OCI-LY1 (cell line): ENCODE measurements around the gene GOSR2.

Experiments used
- EZH2 ChIP-seq: fragments of 200-600 bp; sonication (generic), shearing (Covaris generic); IDR thresholded peaks from 2 replicates; pipeline ENCODE4 v1.8.0; 2017; ENCODE audit warnings: borderline replicate concordance, mixed run types, mild to moderate bottlenecking, antibody characterized with exemption, low read length, moderate library complexity, mixed read lengths
- TF ChIP-seq, protein P1 (sequence below): fragments of 200-600 bp; sonication (generic), shearing (Covaris generic); IDR thresholded peaks from 2 replicates; pipeline ENCODE4 v1.5.1; 2017; ENCODE audit warnings: mild to moderate bottlenecking, antibody characterized with exemption, low read length, moderate library complexity, mixed read lengths

DNA sequence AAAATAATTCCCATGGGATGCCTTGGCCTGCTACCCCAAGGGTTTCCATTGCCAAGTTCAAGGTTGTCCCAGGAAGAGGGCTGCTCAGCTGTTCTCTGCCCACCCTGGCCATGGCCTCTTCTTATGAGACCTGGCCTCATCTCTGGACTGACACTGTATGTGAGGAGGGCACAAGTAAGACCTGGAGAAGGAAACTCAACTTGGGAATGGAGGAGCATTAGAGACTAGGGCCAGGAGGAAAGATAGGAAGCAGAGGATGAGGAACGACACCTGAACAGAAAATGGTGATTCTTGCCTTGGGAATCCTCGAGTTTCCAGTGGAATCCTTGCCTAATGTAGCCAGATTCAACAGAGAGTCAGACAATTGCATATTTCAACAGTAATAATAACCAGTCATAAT lies 24.6 kb upstream of the GOSR2 start:
- TF ChIP-seq, protein P1, sequence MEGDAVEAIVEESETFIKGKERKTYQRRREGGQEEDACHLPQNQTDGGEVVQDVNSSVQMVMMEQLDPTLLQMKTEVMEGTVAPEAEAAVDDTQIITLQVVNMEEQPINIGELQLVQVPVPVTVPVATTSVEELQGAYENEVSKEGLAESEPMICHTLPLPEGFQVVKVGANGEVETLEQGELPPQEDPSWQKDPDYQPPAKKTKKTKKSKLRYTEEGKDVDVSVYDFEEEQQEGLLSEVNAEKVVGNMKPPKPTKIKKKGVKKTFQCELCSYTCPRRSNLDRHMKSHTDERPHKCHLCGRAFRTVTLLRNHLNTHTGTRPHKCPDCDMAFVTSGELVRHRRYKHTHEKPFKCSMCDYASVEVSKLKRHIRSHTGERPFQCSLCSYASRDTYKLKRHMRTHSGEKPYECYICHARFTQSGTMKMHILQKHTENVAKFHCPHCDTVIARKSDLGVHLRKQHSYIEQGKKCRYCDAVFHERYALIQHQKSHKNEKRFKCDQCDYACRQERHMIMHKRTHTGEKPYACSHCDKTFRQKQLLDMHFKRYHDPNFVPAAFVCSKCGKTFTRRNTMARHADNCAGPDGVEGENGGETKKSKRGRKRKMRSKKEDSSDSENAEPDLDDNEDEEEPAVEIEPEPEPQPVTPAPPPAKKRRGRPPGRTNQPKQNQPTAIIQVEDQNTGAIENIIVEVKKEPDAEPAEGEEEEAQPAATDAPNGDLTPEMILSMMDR: no peak
- no peak for TF ChIP-seq EZH2
